ENCODE results near the gene DPY30.

DNA sequence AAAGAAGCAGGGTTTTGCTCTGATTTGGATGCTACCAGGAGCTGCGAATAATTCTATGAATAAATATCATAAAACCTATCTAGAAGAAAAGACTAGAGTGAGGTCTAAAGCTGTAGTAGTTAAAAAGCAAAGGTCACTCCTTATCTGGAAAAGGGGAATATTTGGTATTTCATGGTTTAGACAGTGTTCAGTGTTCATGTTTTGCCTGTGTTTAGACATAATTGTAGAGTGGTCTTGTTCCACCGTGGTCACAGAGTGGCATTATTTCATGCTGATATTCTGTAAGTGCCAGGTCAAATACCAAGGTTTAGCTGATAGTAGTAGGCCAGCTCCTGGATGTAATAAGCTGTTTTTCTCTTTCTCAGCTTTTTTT lies 34.5 kb upstream of the DPY30 start:
- TF ChIP-seq MXI1 (IDR thresholded peaks at IDR 0.05; ENCODE audit: low read depth, low read length) = no peak
- TF ChIP-seq, protein P1, sequence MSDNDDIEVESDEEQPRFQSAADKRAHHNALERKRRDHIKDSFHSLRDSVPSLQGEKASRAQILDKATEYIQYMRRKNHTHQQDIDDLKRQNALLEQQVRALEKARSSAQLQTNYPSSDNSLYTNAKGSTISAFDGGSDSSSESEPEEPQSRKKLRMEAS (IDR thresholded peaks at IDR 0.05; ENCODE audit: low read depth) = no peak
- no peak for TF ChIP-seq RAD21 (IDR thresholded peaks at IDR 0.05; ENCODE audit: low read length)
- TF ChIP-seq SIN3A (IDR thresholded peaks at IDR 0.05; ENCODE audit: borderline replicate concordance, low read depth, low read length) = no peak
- no peak for TF ChIP-seq CTCF (IDR thresholded peaks at IDR 0.05)
- no peak for TF ChIP-seq REST (IDR thresholded peaks at IDR 0.05; ENCODE audit: low read depth, low read length)
- TF ChIP-seq NFIC (IDR thresholded peaks at IDR 0.05; ENCODE audit: borderline replicate concordance) = no peak
- TF ChIP-seq SMC3 (IDR thresholded peaks at IDR 0.05; ENCODE audit: low read depth, low read length) = no peak
- TF ChIP-seq YY1 (IDR thresholded peaks at IDR 0.05; ENCODE audit: low read depth) = no peak
- no peak for TF ChIP-seq RXRA (IDR thresholded peaks at IDR 0.05; ENCODE audit: borderline replicate concordance, low read depth)
